ENCODE measurements around the gene MRPL14.
A peak's percentile ranks its signal among the peaks of the same experiment; 100 is the strongest.

The MRPL14 gene

GRCh38 chr6:44131892-44132291 lies 4.6 kb upstream of the MRPL14 start:
- Histone ChIP-seq H3K27me3 (ENCODE audit: insufficient read depth, poor library complexity, severe bottlenecking) (no peaks in the 10 kb centered on the region), H3K4me3 (replicated peaks; ENCODE audit: insufficient read depth, low read length) (no peak overlapping the region), H3K27ac (replicated peaks) (no peak overlapping the region)
- no peak for DNase-seq (ENCODE audit: low read depth in 1 of 2, low spot score in 1 of 2)
- no peak for TF ChIP-seq CTCF (IDR thresholded peaks at IDR 0.05; ENCODE audit: insufficient read depth, low read length)
- no peak for TF ChIP-seq REST (IDR thresholded peaks at IDR 0.05; ENCODE audit: insufficient replicate concordance, low read depth)
- no peak for TF ChIP-seq SPI1 (IDR thresholded peaks at IDR 0.05; ENCODE audit: borderline replicate concordance, low read depth)
- no peak for TF ChIP-seq POLR2AphosphoS5 (IDR thresholded peaks at IDR 0.05; ENCODE audit: low read depth)
- TF ChIP-seq GABPA (IDR thresholded peaks at IDR 0.05; ENCODE audit: low read depth) = no peak

GRCh38 chr6:44129841-44130322 lies 2.6 kb upstream of the MRPL14 start:
- Histone ChIP-seq H3K27me3 (ENCODE audit: insufficient read depth, poor library complexity, severe bottlenecking) (no peaks in the 10 kb centered on the region), H3K4me3 (replicated peaks; ENCODE audit: insufficient read depth, low read length) (no peak overlapping the region), H3K27ac (replicated peaks) (no peak overlapping the region)
- TF ChIP-seq REST (IDR thresholded peaks at IDR 0.05; ENCODE audit: insufficient replicate concordance, low read depth) = no peak
- no peak for TF ChIP-seq GABPA (IDR thresholded peaks at IDR 0.05; ENCODE audit: low read depth)
- no peak for TF ChIP-seq CTCF (IDR thresholded peaks at IDR 0.05; ENCODE audit: insufficient read depth, low read length)
- TF ChIP-seq POLR2AphosphoS5 (IDR thresholded peaks at IDR 0.05; ENCODE audit: low read depth) = no peak
- no peak for TF ChIP-seq SPI1 (IDR thresholded peaks at IDR 0.05; ENCODE audit: borderline replicate concordance, low read depth)
- DNase-seq (ENCODE audit: low read depth in 1 of 2, low spot score in 1 of 2) = no peak

- TF ChIP-seq GABPA (IDR thresholded peaks at IDR 0.05; ENCODE audit: low read depth) = no peak
- no peak for TF ChIP-seq POLR2AphosphoS5 (IDR thresholded peaks at IDR 0.05; ENCODE audit: low read depth)
- TF ChIP-seq CTCF (IDR thresholded peaks at IDR 0.05; ENCODE audit: insufficient read depth, low read length) = no peak
- no peak for TF ChIP-seq REST (IDR thresholded peaks at IDR 0.05; ENCODE audit: insufficient replicate concordance, low read depth)
- no peak for TF ChIP-seq SPI1 (IDR thresholded peaks at IDR 0.05; ENCODE audit: borderline replicate concordance, low read depth)
- Histone ChIP-seq H3K27me3 (ENCODE audit: insufficient read depth, poor library complexity, severe bottlenecking) (no peaks in the 10 kb centered on the region), H3K4me3 (replicated peaks; ENCODE audit: insufficient read depth, low read length) (peak overlapping the region; percentile 77), H3K27ac (replicated peaks) (peak overlapping the region; percentile 67)
- DNase-seq (ENCODE audit: low read depth in 1 of 2, low spot score in 1 of 2) = no peak
These were observed 1.0 kb upstream of the MRPL14 start for GRCh38 chr6:44128020-44128917.

All from HL-60 (cell line).